Measurements from ENCODE around the gene SEPHS2.

Gene SEPHS2

GRCh38 chr16:30399435-30400186, 46.1 kb downstream of the SEPHS2 start:
- no peak overlapping the region for H3K27ac ChIP-seq

GRCh38 chr16:30398661-30399434, 46.8 kb downstream of the SEPHS2 start:
- TF ChIP-seq ZFX (IDR thresholded peaks at IDR 0.05) = no peak
- no peak for TF ChIP-seq CTCF (conservative IDR thresholded peaks at IDR 0.05)

More at GRCh38 chr16:30399435-30400186, 46.1 kb downstream of the SEPHS2 start:
- TF ChIP-seq ZFX (IDR thresholded peaks at IDR 0.05) (no peak), CTCF (conservative IDR thresholded peaks at IDR 0.05) (no peak)

GRCh38 chr16:30397776-30398660, 47.7 kb downstream of the SEPHS2 start:
- no peak overlapping the region for H3K27ac ChIP-seq
- TF ChIP-seq CTCF (conservative IDR thresholded peaks at IDR 0.05) (no peak), ZFX (IDR thresholded peaks at IDR 0.05) (no peak)

More at GRCh38 chr16:30398661-30399434, 46.8 kb downstream of the SEPHS2 start:
- H3K27ac ChIP-seq = no peak overlapping the region

- no peak for TF ChIP-seq CTCF (conservative IDR thresholded peaks at IDR 0.05)
- no peak for TF ChIP-seq ZFX (IDR thresholded peaks at IDR 0.05)
- H3K27ac ChIP-seq = no peak overlapping the region; the same call in 1 of the 2 replicates
These were observed 48.6 kb downstream of the SEPHS2 start for GRCh38 chr16:30397056-30397455.

GRCh38 chr16:30396627-30397026, 49.0 kb downstream of the SEPHS2 start:
- H3K27ac ChIP-seq = peak overlapping the region; percentile 93

GRCh38 chr16:30395992-30396585, 49.6 kb downstream of the SEPHS2 start:
- H3K27ac ChIP-seq = peak overlapping the region; percentile 93
- no peak for TF ChIP-seq CTCF (conservative IDR thresholded peaks at IDR 0.05)
- no peak for TF ChIP-seq ZFX (IDR thresholded peaks at IDR 0.05)

Measured in C4-2B (cell line).